Activated CD4-positive, alpha-beta T cell treated with anti-CD3 and anti-CD28 coated beads for 48 hours (primary cell): ENCODE data around the gene ZNF362.

Experiments used
- DNase-seq: peaks from one replicate; pipeline ENCODE4 v3.0.0-alpha.2; 2020

The ZNF362 gene

DNA sequence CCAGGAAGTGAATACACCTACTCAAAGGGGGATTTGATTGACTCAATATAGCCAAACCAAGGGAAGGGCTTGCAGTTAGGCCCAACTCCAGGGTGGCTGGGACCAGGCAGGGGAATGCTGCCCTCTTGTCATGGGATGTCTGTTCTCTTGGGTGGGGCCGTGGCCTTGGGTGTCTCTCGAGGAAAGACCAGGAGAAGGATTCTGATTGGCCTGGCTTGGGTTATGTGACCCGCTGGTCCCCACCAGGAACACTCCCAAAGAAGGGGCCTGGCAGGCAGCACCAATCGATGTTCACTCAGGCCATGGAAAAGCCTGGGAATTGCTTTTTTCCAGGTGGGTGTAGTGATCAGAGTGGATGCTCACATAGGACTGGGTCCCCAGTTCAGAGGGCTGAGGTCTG lies 10.1 kb upstream of the ZNF362 start:
- DNase-seq = no peak

DNA sequence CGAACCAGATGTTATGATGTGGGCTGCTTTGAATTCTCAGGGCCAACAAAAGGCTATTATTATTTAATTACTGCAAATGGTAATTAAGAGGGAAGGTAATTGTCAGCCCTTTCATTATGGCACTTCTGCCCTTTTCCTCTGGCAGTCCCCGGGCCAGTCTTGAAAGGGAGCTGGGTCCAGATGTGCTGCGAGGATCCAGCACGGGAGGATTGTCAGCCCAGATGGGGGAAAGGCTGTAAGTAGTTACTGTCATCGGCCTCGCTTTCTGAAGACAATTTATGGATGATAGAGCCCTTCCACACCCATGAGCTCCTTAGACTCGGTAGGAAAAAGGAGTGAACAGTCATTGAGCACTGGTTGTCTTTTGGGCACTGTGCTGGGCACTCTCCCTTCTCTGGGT lies 8.7 kb upstream of the ZNF362 start:
- no peak for DNase-seq

DNA sequence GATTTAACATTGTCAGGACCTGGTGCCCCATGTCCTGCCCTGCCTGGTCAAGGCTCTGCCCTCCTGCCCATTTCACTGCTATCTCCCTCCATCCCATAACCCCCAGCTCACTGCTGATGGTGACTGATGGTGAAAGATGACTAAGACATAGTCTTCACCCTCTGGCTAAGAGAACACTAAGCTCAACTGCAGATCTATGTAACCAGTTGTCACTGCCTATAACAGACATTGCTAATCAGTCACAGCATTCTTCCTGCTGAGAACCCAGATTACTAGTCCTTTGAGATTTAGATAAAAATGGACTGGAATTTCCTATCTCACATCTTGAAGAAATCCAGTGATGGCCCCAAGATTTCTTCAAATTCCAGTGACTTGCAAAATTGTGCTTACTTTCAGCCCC lies 8.0 kb upstream of the ZNF362 start:
- no peak for DNase-seq

DNA sequence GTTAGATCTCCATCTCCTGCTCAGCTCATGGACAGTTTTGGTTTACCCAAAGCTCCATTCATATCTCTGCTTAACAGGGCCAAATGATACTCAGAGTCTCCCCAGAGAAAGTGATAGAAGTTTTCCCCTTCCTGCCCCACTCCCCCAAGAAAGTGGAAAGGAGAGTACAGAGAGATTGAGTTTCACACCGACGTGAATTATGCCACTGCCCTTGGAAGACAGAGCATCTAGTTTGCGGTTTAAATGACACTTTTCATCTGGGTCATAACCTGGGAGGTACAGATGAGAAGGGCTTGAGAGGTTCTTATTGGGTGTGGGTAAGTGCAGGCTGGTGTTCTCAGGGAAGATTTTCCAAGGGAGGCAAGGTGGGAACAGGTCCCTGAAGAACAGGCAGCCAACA lies 6.9 kb upstream of the ZNF362 start:
- no peak for DNase-seq

DNA sequence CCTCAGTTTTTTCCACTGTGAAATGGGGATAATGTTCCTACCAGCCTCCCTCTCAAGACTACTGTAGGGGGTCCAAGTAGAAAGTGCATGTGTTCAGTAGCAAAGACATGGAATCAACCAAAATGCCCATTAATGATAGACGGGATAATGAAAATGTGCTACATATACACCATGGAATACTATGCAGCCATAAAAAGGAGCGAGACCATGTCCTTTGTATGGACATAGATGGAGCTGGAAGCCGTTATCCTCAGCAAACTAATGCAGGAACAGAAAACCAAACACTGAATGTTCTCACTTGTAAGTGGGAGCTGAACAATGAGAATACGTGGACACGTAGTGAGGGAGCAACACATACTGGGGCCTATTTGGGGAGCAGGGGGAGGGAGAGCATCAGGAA lies 6.1 kb upstream of the ZNF362 start:
- no peak for DNase-seq

DNA sequence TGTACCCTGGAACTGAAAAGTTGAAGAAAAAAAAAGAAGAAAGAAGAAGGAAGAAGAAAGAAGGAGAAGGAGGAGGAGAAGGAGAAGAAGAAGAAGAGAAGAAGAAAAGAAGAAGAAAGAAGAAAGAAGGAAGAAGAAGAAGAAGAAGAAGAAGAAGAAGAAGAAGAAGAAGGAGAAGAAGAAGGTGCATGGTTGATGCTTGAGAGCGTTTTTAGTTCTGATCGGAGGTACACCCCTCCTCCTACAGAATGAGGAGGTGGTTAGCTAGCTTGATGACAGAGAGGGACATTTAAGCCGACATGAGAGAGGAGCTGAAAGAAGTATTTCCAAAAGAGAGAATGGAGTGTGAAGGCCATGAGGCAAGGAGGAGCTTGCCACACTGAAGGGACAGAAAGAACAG lies 5.6 kb upstream of the ZNF362 start:
- DNase-seq = no peak

DNA sequence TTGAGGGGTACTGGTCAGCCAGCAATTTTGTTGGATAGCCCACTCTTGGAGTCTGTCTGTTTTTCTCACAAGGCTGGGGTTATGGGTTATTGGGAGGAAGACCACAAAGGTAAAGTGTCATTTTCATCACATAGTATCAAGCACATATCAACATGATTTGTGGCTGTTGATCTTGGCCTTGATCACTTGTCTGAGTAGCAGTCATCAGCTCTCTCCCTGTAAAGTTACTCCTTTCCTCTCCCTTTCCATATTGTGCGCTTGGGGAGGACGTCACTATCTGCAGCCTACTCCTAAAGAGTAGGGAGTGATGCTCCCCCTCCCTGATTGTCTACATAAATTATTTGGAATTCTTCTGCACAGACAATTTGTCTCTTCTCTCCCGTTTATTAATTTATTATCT lies 1.8 kb upstream of the ZNF362 start:
- no peak for DNase-seq

DNA sequence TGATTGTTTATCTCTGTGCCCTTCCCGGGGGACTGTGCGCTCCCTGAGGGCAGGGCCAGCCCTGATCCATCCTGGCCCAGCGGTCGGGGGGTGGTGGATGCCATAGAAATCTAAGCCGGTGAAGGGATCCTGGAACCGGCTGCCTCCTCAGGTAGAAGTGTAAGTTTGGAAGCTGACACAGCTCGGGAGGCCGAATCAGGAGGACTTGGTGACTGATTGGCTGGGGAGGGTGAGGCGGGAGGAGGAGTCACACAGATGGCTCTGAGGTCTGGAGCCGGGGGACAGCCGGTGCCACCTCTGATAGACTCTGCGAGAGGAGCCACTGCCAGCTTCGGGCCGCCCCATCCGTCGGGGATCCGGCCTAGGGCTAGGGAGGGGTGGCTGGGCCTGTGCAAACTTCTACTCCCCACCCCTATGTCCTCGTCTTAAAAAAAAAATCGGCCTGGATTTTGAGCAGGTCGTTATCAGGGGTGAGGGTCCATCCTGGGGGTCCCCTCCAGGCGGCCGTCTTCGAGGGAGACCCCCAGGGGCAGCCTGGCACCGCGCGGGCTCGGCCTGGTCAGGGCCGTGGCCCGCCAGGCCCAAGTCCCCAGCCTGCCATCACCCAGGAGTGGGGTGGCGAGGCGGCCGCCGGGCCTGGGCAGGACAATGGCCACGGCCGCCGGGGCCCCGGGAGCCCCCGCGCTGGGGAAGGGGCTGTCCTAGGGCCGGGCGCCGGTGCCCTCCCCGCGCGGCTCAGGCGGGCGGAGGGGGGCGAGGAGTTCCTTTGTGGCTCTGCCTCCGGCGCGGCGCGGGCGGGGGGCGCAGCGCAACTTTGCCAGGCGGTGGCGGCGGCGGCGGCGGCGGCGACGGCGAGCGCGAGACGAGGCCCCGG lies 708 bp upstream of the ZNF362 start:
- DNase-seq = peak; percentile 74

DNA sequence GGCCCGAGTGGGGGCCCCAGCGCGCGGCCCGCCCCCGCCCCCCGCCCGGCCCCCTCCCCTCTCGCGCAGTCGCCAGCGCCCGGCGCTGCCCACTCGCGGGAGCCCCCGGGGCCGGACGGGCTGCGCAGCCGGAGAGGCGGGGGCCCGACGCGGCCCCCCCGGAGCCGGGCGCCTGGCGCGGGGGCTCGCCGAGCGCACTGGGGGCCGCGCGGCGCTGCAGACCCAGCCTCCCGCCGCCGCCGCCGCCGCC lies 146 bp upstream of the ZNF362 start:
- DNase-seq = no peak

DNA sequence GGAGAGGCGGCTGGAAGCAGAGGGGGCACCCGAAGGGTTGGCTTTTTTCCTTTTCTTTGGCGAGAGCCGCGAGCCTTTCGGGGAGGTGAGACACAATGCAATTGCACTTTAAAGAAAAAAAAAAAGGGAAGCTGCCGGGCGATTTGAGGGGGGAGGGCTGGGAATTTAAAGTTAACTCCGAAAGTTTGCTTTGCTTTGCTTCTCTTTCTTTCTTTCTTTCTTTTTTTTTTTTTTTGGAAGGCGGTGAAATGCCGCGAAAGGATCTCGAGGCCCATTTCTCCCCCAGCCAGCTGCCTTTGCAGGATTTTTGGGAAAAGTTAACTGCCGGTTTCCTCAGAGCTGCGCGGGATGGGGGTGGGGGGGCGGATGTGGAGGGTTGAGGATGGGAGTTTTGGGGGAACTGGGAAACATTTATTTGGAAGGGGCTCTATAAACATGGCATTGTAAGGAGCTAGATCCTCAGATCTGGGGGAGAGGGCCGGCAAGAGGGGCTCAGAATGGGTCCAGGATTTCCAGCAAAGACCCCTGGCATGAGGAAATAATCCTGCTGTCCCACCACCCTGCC lies 997 bp downstream of the ZNF362 start:
- no peak for DNase-seq

DNA sequence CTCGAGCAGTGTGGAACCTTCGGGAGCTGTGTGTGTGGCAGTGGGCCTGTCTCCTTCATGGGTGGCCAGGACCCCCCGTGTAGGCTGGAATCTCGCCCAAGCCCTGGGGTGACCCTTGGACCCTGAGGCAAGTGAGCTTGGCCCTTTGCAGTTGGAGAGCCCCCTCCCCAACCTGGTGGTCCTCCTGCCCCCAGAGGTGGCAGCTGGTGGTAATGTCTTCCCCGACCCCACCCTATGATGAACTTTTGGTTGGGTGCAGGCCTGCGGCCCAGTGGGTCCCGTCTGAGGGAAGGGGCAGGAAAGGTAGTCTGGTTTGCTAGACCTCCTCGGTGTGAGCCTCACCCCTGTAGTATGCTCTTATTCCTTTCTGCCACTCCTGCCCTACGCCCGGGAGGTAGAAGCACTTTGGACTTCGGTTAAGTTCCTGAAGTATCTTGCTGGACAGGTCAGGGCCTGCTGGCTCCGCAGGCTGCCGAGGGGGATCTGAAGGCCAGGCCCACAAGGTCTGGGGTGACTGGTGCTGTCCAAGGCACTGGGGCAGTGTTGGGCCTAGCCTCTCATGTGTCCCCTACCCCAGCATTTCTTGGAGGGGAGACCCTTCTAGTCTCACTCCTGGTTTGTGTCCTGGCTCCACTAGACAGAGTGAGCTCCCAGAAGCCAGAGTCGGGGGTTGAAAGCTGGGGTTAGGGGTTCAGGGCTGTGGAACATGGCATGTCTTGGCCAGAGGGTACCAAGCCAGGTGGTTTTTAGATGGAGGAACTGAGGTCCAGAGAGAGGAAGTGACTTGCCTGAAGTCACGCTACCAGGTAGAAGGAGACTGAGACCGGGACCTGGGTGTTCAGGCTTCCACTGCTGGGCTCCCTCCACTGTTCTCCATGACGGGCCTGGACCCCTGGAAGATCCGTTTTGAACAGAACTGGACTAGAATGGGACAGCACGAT lies 1.8 kb downstream of the ZNF362 start:
- no peak for DNase-seq

DNA sequence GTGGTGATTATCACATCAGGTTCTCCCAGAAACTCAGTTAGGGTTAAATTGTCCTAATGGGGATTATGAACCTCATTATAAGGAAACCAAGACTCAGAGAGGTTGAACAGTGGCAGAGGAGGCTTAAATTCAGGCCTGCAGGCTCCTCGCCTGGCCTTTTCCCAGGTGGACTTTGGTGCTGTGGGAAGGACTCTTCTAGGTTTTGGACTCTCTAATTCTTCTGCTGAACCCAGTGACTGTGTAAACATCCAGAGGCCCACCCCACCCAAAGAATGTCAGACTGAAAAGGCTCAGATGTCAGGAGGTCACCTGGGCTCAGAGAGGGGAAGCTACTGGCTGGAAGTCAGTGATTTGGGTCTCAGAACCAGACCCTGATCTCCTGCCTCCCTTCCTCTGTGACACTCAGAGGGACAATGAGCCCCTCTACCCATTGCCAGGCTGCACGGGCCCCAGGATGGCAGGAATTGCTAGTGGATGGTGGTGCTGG lies 2.5 kb downstream of the ZNF362 start:
- no peak for DNase-seq

DNA sequence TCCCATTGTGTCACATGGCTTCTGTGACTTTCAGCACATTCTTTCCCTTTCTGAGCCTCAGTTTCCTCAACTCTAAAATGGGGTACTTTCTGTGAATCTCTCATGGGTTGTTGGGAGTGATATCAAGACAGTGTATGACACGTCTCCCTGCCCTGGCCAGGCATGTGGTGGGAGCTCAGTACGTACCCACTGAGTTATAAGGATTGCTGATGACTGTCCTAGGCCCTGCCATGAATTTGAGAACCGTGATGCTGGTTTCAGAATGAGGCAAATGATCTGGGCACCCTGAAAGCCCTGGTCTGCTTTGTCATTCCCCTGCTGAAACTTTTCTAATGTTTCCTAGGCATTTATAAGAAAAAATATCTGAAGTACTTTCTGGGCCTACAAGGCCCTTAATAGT lies 3.6 kb downstream of the ZNF362 start:
- DNase-seq = peak; percentile 40

DNA sequence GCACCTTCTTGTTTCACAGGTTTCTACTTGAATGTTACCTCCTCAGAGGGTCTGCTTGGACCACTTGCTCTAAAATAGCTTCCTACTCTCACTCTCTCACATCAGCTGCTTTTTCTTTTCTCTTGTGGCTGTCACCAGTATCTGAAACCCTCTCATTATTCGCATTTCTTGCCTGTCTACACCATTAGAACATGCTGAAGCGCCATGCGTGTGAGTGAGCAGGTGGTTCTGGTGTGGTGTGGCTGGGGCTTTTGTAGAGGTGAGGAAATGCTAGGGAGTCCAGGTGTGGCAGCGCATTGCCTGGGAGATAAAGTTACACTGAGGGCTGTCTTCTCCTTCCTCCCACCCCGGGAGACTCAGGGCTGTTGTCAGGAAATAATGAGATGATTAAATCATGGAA lies 4.1 kb downstream of the ZNF362 start:
- DNase-seq = no peak

DNA sequence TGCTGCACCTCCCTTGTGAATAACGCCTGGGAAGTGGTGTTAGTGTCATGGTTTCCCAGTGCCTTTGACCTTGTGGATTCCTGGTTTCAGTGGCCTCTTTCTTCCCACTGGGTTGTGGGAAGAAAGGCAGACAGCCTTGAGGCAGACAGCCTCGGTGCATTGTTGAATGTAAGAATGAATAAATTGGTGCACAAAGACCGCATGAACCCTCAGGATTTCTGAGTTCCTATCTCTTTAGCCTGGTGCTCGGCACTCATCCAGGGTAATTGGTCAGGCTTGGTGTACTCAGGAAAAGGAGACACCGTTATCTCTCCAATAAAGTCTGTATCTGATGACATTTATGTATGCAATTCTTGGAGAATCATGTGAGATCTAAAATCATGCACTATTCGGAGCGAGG lies 5.1 kb downstream of the ZNF362 start:
- no peak for DNase-seq

DNA sequence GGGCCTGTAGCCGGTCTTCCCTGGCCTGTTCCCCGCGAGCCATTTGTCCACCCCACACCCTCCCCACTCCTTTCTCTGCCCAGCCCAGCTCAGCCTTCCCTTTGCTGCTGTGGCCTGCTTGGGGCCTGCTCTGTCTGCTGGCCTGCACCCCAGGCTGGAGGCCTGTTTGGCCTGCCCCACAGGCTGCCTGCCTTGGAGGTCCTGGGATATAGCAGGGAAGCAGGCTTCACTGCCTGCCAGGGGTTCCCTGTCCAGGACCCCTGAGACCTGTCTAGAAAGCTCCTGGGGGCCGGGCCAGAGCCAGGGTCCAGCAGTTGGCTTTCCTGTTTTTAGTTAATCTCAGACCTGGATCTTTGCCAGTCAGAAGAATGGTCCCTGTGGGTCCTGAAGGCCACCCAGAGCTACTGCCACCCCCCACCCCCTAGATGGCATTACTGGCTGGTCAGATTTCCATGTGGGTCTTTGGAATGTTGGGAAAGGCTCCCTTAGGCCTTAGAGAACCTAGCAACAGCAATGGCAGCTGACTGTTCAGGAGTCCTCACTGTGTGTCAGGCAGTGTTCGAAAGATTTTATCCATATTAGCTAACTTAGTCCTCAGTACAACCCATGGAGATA lies 7.7 kb downstream of the ZNF362 start:
- DNase-seq = no peak

DNA sequence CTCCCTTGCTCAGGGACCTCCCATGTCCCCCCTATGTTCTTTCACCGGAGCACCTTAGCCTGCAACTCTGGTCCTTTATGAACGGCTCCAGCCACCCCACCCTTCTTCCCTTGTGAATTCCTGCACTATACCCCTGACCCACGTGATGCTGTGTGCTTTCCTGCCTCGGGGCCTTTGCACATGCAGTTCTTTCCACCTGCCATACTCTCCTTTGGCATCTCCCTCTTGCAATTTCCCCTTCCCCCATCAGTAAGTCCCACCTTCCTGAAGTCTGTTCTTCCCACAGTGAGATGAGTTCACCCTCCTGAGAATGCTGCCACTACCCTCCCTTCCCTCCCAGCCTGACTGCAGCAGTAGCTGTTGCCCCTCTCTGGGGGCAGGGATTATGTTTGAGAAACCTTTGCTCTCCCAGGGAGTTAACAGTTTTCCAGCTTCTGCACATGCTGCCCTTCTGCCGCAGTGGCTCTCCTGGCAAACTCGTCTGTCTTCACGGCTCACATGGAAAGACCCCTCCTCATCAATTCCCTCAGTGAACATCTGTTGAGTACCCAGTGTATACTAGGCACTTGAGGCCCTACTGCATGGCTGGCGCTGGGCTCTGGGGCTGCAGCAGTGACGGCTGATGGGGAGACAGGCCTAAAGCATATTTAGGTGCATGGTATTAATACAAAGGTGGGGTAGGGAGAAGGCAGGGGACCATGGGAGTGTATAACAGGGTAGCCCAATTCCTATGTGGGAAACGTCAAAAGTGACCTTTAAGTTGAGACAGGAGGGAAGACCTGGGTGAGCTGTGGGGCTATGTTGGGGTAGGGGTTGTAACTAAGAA lies 9.7 kb downstream of the ZNF362 start:
- no peak for DNase-seq

DNA sequence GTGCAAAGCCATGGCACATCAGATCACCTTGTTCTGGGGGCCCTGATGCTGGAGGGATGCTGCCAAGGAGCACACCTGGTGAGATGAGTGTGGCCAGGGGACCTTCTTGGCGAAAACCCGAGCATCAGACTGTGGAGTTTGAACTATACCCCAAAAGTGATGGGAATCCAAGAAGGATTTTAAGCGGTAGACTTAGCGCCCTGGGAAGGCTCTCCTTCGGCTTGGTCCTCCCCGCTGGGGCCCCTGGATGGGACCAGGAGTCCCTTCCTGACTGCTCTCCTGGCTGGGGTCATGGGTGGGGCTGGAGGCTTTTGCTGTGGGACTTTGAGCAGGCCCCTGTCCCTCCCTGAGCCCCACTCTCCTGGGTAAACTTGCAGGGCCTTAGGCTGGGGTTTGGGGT lies 10.5 kb downstream of the ZNF362 start:
- DNase-seq = no peak

DNA sequence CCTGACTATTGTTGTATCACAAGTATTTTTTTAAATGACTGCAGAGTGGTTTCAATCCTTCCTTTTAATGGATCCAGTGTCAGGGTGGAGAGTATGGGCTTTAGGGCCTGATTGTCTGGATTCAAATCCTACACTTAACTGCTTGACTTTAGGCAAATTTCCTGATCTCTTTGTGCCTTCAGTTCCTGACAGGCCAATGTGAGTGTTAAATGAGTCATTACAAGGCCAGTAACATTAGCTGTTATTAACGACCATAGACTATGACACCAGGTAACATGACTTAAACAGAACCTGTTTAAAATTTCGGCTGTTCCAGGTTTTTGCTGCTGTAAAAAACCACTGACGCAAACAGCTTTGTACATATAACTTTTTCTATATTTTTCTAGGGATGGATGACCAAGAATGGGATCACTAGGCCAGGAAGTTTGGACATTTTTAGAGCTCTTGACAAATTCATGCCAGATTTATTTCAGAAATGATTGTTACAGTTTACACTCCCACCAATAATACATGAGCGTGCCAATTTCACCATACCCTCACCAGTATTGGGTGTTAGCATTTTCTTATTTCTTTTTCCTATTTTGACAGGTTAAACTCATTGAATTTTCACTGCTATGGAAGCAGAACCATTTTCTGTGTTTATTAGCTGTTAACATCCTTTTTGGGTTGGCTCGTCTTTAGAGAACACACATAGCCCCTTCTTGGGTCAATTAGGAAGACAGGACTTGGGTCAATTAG lies 11.3 kb downstream of the ZNF362 start:
- no peak for DNase-seq

DNA sequence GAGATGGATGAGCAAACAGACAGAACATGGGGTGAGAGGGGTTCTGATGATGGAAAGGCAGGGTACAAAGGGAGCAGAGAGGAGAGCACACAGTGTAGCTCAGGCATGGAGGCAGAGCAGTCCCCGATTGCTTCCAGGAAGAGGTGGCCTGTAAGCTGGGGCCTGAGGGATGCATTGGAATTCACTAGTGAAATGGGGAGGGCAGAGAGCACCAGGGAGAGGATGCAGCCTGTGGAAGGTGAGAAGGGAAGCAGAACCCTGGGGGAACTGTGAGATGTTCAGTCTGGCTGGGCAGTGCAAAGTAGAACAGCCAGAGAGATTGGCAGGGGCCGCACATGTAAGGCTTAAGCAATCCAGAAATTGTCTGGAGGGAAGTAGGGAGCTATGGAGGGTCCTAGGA lies 12.2 kb downstream of the ZNF362 start:
- DNase-seq = no peak

DNA sequence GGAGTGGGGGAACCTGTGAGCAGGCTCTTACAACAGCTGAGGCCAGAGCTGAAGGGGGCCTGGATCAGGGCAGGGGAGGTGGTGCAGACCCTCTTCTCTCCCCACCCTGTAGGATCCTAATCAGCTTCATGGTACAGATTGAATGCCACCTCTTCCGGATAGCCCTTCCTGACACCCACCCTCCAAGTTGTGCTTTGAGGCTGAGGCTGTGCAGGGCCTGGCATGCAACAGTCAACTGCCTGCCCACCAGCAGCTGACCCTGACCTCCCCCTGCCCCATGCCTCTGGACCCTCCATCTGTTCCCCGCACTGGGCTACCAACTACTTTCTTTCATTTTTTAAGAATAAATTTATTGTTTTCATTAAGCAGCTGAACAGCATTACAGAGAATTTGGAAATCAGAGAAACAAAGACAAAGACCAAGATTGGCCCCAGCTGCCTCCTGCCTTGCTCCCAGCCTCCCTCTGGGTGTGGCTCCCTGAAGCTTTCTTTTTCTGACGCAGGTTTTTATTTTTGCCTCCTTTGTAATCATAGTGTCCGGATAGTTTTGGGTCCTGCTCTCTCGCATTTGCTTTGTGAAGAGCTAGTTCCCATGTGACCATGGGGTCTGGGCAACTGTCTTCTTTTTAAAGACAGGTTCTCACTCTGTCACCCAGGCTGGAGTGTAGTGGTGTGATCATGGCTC lies 12.8 kb downstream of the ZNF362 start:
- no peak for DNase-seq
